Uterus (tissue), 4 donors: ENCODE measurements around the gene SPOCK1. TPM values are rescaled to one million over a fixed set of nuclear protein-coding genes. Genes with fewer than 3 reads are reported as not detected.
A peak's percentile ranks its signal among the peaks of the same experiment; 100 is the strongest.

ENCODE experiments used
- DNase-seq, 2 donors: peaks; one replicate each; pipeline ENCODE4 v3.0.0-alpha.2; 2019 to 2020
- H3K27ac ChIP-seq, 2 donors: fragments of 200-600 bp; sonication (generic); 1 replicate in 1 of 2; 2 replicates in 1 of 2; pipeline ENCODE4 v1.5.1; 2016 to 2018
- H3K27me3 ChIP-seq, 2 donors: fragments of 200-600 bp; sonication (generic); one replicate each; pipeline ENCODE4 v1.5.1; 2018 to 2019; ENCODE audit warnings: control low read depth in 1 of 2
- H3K36me3 ChIP-seq, 2 donors: fragments of 200-600 bp; sonication (generic); one replicate each; pipeline ENCODE4 v1.5.1; 2019; ENCODE audit warnings: control low read depth in 1 of 2
- H3K4me1 ChIP-seq, 2 donors: fragments of 200-600 bp; sonication (generic); one replicate each; pipeline ENCODE4 v1.5.1; 2018 to 2019; ENCODE audit warnings: control low read depth in 1 of 2
- H3K4me3 ChIP-seq, 2 donors: fragments of 200-600 bp; sonication (generic); 1 replicate in 1 of 2; 2 replicates in 1 of 2; pipeline ENCODE4 v1.5.1; 2018 to 2019; ENCODE audit warnings: mild to moderate bottlenecking in 1 of 2
- H3K9me3 ChIP-seq, 2 donors: fragments of 200-600 bp; sonication (generic); one replicate each; pipeline ENCODE4 v1.5.1; 2019; ENCODE audit warnings: control low read depth in 1 of 2
- POLR2A ChIP-seq, 2 donors: fragments of 450-650 bp; IDR thresholded peaks; one replicate each; pipeline ENCODE4 v1.6.1; 2016; ENCODE audit warnings: antibody characterized with exemption in 2 of 2, mild to moderate bottlenecking in 1 of 2, moderate library complexity in 1 of 2
- intact Hi-C: fragments of 100-400 bp; cut with DNase I; formaldehyde crosslinking; loops from one replicate; pipeline ENCODE4 v1.15.1; 2023; ENCODE audit warnings: low total_unique reads
- total RNA-seq, 4 donors: library from RNA; depleted of rRNA in 3 of 4; stranded (reverse); fragments of >200 nt in 3 of 4; gene quantifications; one replicate each; pipeline versions ENCODE4 v1.1.0 to v1.2.4, GENCODE V29; 2014 to 2023
- TF ChIP-seq, protein P1 (sequence below), 4 experiments: fragments of 200-600 bp in 2 of 4; fragments of 450-650 bp in 2 of 4; sonication (generic) in 2 of 4; IDR thresholded peaks; one replicate each; pipeline ENCODE4 v1.5.1; 2016 to 2019; ENCODE audit warnings: antibody characterized with exemption in 4 of 4, mild to moderate bottlenecking in 2 of 4, moderate library complexity in 1 of 4
- donor health status: DM: yes; HTN: yes; CAD: no.

Gene SPOCK1
- total RNA-seq, 4 donors from 2014 or later: 31.8 to 131 (median 45.1) TPM

GRCh38 chr5:137305971-137306602, 193.0 kb downstream of the SPOCK1 start:
- TF ChIP-seq, protein P1, sequence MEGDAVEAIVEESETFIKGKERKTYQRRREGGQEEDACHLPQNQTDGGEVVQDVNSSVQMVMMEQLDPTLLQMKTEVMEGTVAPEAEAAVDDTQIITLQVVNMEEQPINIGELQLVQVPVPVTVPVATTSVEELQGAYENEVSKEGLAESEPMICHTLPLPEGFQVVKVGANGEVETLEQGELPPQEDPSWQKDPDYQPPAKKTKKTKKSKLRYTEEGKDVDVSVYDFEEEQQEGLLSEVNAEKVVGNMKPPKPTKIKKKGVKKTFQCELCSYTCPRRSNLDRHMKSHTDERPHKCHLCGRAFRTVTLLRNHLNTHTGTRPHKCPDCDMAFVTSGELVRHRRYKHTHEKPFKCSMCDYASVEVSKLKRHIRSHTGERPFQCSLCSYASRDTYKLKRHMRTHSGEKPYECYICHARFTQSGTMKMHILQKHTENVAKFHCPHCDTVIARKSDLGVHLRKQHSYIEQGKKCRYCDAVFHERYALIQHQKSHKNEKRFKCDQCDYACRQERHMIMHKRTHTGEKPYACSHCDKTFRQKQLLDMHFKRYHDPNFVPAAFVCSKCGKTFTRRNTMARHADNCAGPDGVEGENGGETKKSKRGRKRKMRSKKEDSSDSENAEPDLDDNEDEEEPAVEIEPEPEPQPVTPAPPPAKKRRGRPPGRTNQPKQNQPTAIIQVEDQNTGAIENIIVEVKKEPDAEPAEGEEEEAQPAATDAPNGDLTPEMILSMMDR (IDR thresholded peaks at IDR 0.05): no peak
- no peak for TF ChIP-seq POLR2A (IDR thresholded peaks at IDR 0.05)
- Histone ChIP-seq H3K27me3 (no peaks in the 10 kb centered on the region), H3K9me3 (no peaks in the 10 kb centered on the region)

DNA sequence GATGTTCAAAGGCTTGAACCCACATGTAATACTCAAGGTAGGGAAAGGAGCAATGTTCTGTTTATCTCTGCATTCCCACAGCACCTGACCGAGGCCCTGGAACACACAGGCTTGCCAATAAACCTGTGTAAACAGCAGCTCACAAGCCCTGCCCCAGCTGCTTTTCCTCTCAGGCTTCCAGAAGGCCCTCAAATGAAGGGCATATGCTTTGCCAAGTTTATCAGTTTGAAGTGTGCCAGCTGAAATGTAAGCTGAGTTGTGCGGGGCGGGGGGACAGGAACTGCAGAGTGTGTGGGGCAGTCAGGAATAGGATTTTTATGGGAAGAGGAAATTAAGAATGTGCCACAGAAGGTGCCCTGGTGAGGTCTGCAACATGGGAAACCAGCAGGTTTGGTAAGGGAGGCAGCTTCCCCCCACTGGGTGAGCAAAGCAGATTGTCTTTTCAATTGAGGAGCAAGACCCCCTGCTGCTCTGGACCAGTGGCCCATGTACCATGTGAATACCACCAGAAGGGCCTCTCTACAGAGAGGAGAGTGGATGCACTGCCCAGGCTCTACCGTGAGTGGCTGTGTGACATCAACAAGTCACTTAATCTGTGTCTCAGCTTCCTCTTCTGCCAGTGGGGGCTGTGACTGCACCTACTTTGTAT, 194.8 kb downstream of the SPOCK1 start:
- no peaks in the 10 kb centered on the region for H3K9me3 ChIP-seq
- DNase-seq: no peak
- intact Hi-C loops: no loop called here
- H3K36me3 ChIP-seq: no peaks in the 10 kb centered on the region
- H3K27ac ChIP-seq: no peak overlapping the region
- H3K27me3 ChIP-seq: no peaks in the 10 kb centered on the region
- no peak overlapping the region for H3K4me3 ChIP-seq
- no peaks in the 10 kb centered on the region for H3K4me1 ChIP-seq
- TF ChIP-seq, protein P1 (IDR thresholded peaks at IDR 0.05): no peak
- no peak for TF ChIP-seq POLR2A (IDR thresholded peaks at IDR 0.05)

More at GRCh38 chr5:137305971-137306602, 193.0 kb downstream of the SPOCK1 start:
- no peak for DNase-seq
- intact Hi-C loops: no loop called here
- no peaks in the 10 kb centered on the region for H3K4me1 ChIP-seq
- H3K27ac ChIP-seq: no peak overlapping the region
- no peaks in the 10 kb centered on the region for H3K36me3 ChIP-seq
- H3K4me3 ChIP-seq: no peak overlapping the region

DNA sequence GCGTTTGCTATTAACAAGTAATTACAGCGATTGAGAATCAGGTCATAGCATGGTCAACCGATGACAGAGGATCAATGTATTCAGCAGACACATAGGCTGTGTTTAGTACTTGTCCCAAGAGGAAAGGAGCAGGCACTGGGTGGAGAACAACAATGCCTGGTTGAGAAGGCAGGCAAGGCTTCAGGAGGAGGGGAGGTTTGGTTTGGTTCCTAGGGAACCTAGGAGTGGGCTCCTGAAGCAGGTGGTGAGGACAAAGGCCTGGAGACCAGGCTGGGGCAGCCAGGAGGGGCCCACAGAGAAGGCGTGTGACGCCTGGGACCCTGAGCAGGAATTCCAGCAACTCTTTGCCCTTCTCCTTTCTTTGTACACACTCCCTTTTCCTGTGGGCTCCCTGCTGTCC, 195.6 kb downstream of the SPOCK1 start:
- Histone ChIP-seq H3K27me3 (no peaks in the 10 kb centered on the region), H3K4me3 (no peak overlapping the region), H3K9me3 (no peaks in the 10 kb centered on the region), H3K36me3 (no peaks in the 10 kb centered on the region), H3K27ac (no peak overlapping the region), H3K4me1 (no peaks in the 10 kb centered on the region)
- no peak for DNase-seq
- no peak for TF ChIP-seq POLR2A (IDR thresholded peaks at IDR 0.05)
- TF ChIP-seq, protein P1 (IDR thresholded peaks at IDR 0.05): no peak
- intact Hi-C loops: no loop called here

DNA sequence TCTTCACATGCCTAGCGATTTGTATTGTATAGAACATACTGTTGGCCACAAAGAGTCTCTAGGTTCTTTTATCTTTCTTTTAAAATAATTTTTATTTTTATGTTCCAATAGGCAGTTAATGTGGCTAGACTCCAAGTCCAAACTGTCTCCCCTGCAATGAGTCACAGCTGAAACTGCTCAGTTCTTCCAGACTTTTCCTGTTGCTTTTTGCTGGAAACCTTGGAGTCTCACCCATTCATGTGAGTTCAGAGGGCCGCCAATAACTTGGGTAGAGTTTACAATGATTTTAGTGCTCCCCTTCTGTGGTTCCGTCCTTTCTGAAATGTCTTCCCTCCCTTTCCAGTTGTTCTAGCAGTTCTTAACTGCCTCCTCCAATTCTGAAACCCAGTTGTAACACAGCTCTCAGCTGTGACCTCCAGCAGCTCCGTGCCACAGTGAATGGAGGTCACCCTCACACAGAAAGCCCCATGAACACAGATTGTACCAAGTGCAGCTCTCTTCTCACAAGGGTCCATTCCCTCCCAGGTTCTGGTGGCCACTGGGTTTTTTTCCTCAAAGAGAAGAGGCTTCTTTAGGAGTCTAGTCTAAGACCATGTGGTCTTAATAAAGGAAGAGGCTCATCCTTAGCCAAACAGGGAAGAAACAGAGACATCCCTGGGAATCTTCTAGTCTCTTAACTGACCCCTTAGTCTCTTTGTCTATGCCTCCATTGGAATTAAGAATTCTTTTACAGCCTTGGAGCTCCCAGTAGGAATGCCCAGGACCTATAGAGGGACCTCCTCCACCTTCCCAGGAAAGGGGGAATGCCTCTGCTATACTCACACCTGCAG, 198.5 kb downstream of the SPOCK1 start:
- intact Hi-C loops: no loop called here
- peak overlapping the region in 1 of 2 donors; percentile 28 for H3K27ac ChIP-seq
- TF ChIP-seq, protein P1 (IDR thresholded peaks at IDR 0.05): no peak
- no peak for TF ChIP-seq POLR2A (IDR thresholded peaks at IDR 0.05)

More for the DNA sequence above, 198.5 kb downstream of the SPOCK1 start:
- DNase-seq: no peak
- Histone ChIP-seq H3K36me3 (no peaks in the 10 kb centered on the region), H3K9me3 (no peaks in the 10 kb centered on the region), H3K27me3 (no peaks in the 10 kb centered on the region), H3K4me3 (no peak overlapping the region), H3K4me1 (no peaks in the 10 kb centered on the region)
